Endothelial cell (in vitro differentiated cells): ENCODE data around the gene BSN. TPM values are rescaled to one million over a fixed set of nuclear protein-coding genes. Genes with fewer than 3 reads are reported as not detected.

Experiments
- DNase-seq: peaks from one replicate; pipeline ENCODE4 v3.0.0; 2021; ENCODE audit warnings: low spot score
- H3K27ac Mint-ChIP-seq: one replicate; pipeline ENCODE4 v1.8.0; 2021; ENCODE audit warnings: mixed read lengths, inconsistent platforms; ENCODE audit not compliant: unreplicated experiment
- H3K27me3 Mint-ChIP-seq: one replicate; pipeline ENCODE4 v1.8.0; 2021; ENCODE audit warnings: mild to moderate bottlenecking, moderate library complexity, mixed read lengths, inconsistent platforms; ENCODE audit not compliant: unreplicated experiment
- H3K36me3 Mint-ChIP-seq: one replicate; pipeline ENCODE4 v1.8.0; 2021; ENCODE audit warnings: mild to moderate bottlenecking, low read depth, mixed read lengths, inconsistent platforms; ENCODE audit not compliant: unreplicated experiment
- H3K4me1 Mint-ChIP-seq: one replicate; pipeline ENCODE4 v1.8.0; 2021; ENCODE audit warnings: mild to moderate bottlenecking, mixed read lengths, inconsistent platforms; ENCODE audit not compliant: unreplicated experiment
- H3K4me3 Mint-ChIP-seq: one replicate; pipeline ENCODE4 v1.8.0; 2021; ENCODE audit warnings: mild to moderate bottlenecking, mixed read lengths, inconsistent platforms; ENCODE audit not compliant: unreplicated experiment
- H3K9me3 Mint-ChIP-seq: one replicate; pipeline ENCODE4 v1.8.0; 2021; ENCODE audit warnings: mixed read lengths, inconsistent platforms; ENCODE audit not compliant: unreplicated experiment
- total RNA-seq: library from RNA; stranded (reverse); fragmentation: NEBNext Ultra II Directional; extraction: Animal tissue kit (Norgen Biotek cat#: 25700); gene quantifications from one replicate; pipeline ENCODE4 v1.2.1, GENCODE V29; 2021; ENCODE audit not compliant: unreplicated experiment
- TF ChIP-seq, protein P1 (sequence below): fragments of 200-600 bp; sonication (generic); IDR thresholded peaks from one replicate; pipeline ENCODE4 v1.5.0; 2021; ENCODE audit warnings: antibody characterized with exemption; ENCODE audit not compliant: unreplicated experiment

The BSN gene
- total RNA-seq, 1 donor from 2014 or later = 2.4 TPM

DNA sequence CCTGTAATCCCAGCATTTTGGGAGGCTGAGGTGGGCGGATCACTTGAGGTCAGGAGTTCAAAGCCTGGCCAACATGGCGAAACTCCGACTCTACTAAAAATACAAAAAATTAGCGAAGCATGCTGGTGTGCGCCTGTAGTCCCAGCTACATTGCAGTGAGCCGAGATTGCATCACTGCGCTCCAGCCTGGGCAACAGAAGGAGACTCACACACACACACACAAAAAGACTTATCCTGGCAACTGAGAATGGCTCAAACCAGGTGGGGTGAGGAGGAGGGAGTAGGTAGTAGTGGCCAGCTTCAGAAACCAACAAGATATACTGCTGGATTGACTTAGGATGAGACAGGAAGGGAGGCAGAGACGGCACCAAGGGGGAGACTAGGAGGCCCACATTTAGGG lies 66.5 kb downstream of the BSN start:
- no peaks in the 10 kb centered on the region for H3K9me3 Mint-ChIP-seq
- H3K36me3 Mint-ChIP-seq = no peaks in the 10 kb centered on the region
- DNase-seq = no peak

DNA sequence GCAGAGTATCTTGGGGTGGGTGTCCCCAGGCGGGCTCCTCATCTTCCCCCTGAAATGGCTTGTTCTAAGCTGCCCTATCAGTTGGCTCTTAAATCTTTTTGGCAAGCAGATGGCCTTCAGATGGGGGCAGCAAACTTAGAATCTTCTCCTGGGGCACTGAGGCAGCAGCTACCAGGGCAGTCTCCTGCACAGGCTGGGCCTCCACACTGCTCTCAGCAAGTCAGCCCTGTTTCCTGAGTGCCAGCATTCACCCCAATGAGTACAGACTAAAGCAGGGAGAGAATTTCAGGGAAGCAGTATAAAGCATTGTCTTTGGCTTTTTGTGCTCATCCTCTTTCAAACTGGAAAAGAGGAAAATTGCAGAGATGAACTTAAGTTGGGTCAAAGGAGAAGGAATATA lies 68.8 kb downstream of the BSN start:
- DNase-seq = no peak
- no peaks in the 10 kb centered on the region for H3K4me1 Mint-ChIP-seq
- no peak overlapping the region for H3K4me3 Mint-ChIP-seq
- H3K36me3 Mint-ChIP-seq = peaks cover 3% of the 10 kb centered on the region
- TF ChIP-seq, protein P1, sequence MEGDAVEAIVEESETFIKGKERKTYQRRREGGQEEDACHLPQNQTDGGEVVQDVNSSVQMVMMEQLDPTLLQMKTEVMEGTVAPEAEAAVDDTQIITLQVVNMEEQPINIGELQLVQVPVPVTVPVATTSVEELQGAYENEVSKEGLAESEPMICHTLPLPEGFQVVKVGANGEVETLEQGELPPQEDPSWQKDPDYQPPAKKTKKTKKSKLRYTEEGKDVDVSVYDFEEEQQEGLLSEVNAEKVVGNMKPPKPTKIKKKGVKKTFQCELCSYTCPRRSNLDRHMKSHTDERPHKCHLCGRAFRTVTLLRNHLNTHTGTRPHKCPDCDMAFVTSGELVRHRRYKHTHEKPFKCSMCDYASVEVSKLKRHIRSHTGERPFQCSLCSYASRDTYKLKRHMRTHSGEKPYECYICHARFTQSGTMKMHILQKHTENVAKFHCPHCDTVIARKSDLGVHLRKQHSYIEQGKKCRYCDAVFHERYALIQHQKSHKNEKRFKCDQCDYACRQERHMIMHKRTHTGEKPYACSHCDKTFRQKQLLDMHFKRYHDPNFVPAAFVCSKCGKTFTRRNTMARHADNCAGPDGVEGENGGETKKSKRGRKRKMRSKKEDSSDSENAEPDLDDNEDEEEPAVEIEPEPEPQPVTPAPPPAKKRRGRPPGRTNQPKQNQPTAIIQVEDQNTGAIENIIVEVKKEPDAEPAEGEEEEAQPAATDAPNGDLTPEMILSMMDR = no peak
- H3K9me3 Mint-ChIP-seq = no peaks in the 10 kb centered on the region
- peaks cover 3% of the 10 kb centered on the region for H3K27me3 Mint-ChIP-seq
- H3K27ac Mint-ChIP-seq = no peak overlapping the region

More for the DNA sequence above, 66.5 kb downstream of the BSN start:
- no peak overlapping the region for H3K27ac Mint-ChIP-seq
- H3K4me3 Mint-ChIP-seq = no peak overlapping the region
- TF ChIP-seq, protein P1 = no peak
- no peaks in the 10 kb centered on the region for H3K4me1 Mint-ChIP-seq
- H3K27me3 Mint-ChIP-seq = peaks cover 1% of the 10 kb centered on the region

DNA sequence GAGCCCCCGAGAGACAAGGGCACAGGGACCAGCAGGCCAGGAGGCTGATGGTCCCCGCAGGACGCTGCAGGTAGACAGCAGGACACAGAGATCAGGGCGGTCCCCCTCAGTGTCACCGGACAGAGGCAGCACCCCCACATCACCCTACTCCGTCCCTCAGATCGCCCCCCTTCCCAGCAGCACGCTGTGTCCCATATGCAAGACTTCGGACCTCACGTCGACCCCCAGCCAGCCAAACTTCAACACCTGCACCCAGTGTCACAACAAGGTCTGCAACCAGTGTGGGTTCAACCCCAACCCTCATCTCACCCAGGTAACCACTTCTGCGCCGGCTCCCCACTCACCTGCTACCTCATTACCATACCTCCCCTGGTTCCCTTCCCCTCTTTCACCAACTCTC lies 70.8 kb downstream of the BSN start:
- peaks cover 3% of the 10 kb centered on the region for H3K27me3 Mint-ChIP-seq
- H3K36me3 Mint-ChIP-seq = peaks cover 3% of the 10 kb centered on the region
- no peaks in the 10 kb centered on the region for H3K4me1 Mint-ChIP-seq
- no peak overlapping the region for H3K4me3 Mint-ChIP-seq
- no peak for DNase-seq
- H3K27ac Mint-ChIP-seq = no peak overlapping the region
- TF ChIP-seq, protein P1 = no peak
- no peaks in the 10 kb centered on the region for H3K9me3 Mint-ChIP-seq

DNA sequence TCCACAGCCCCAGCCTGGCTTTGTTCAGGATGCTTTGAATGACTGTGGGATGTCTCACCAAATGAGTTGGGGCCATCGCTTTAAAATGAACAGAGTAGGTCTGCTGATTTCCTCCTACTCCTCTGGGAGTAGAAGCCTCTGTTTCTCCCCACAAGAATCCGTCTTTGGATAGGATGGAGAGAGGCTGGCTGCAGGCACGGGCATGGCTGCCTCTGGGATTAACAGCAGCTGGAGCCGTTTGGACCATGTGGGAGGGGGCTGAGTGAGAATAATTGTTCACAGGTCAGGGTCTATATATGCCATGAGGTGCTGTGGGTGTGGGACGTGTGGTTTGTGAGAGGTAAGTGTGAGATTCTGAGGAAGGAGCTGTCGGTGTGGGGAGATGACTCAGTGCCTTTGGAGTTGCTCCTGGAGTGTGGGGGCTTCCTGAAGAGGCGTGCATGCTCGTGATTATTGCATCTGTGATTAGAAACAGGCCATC lies 71.9 kb downstream of the BSN start:
- DNase-seq = no peak
- Mint-ChIP-seq H3K27ac (no peak overlapping the region), H3K4me3 (no peak overlapping the region), H3K9me3 (no peaks in the 10 kb centered on the region), H3K4me1 (peaks cover 4% of the 10 kb centered on the region), H3K36me3 (peaks cover 7% of the 10 kb centered on the region), H3K27me3 (peaks cover 3% of the 10 kb centered on the region)
- TF ChIP-seq, protein P1 = no peak

DNA sequence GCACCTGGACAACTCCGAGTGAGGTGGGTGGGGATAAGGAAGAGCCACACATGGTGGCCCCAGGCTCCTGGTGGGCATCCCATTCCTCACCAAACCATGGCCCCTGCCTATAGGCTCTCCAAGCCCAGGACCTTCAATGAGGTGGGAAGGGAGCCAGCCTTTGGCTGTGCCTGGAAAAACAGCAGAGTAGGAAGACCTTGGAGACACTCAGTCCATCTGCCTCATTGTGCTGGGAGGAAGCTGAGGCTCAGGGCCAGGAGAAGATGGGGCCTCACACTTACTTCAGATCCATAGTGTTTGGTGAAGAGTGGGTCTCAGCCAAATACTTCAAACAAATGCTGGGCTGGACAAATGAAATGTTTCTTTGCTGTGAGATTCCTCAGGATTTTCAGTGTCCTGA lies 72.5 kb downstream of the BSN start:
- no peaks in the 10 kb centered on the region for H3K9me3 Mint-ChIP-seq
- peaks cover 3% of the 10 kb centered on the region for H3K27me3 Mint-ChIP-seq
- DNase-seq = no peak
- H3K4me3 Mint-ChIP-seq = no peak overlapping the region
- peaks cover 4% of the 10 kb centered on the region for H3K4me1 Mint-ChIP-seq
- TF ChIP-seq, protein P1 = no peak
- no peak overlapping the region for H3K27ac Mint-ChIP-seq
- H3K36me3 Mint-ChIP-seq = peaks cover 11% of the 10 kb centered on the region
